ENCODE measurements around the gene GLRX. TPM values are rescaled to one million over a fixed set of nuclear protein-coding genes. Genes with fewer than 3 reads are reported as not detected.
A peak's percentile ranks its signal among the peaks of the same experiment; 100 is the strongest.

The GLRX gene
- total and polyA plus RNA-seq, 9 donors = 5.9 to 21.1 (median 15.5) TPM

GRCh38 chr5:95782181-95782580 is 40.3 kb downstream of the GLRX start:
- Histone ChIP-seq H3K9me3 (replicated peaks; ENCODE audit: control insufficient read depth, low read depth, low read length) (no peaks in the 10 kb centered on the region), H3K36me3 (ENCODE audit: control insufficient read depth, insufficient read depth, low read length) (peaks cover 38% of the 10 kb centered on the region), H3K27ac (ENCODE audit: low read length) (no peak overlapping the region), H3K27me3 (ENCODE audit: control insufficient read depth, insufficient read depth, low read length) (no peaks in the 10 kb centered on the region), H3K4me1 (ENCODE audit: control insufficient read depth, insufficient read depth, low read length) (no peaks in the 10 kb centered on the region), H3K4me3 (ENCODE audit: low read length) (no peak overlapping the region)
- WGBS (ENCODE audit: insufficient coverage) = 100% methylated on average over 3 of the region's 4 CpGs
- no peak for DNase-seq

DNA sequence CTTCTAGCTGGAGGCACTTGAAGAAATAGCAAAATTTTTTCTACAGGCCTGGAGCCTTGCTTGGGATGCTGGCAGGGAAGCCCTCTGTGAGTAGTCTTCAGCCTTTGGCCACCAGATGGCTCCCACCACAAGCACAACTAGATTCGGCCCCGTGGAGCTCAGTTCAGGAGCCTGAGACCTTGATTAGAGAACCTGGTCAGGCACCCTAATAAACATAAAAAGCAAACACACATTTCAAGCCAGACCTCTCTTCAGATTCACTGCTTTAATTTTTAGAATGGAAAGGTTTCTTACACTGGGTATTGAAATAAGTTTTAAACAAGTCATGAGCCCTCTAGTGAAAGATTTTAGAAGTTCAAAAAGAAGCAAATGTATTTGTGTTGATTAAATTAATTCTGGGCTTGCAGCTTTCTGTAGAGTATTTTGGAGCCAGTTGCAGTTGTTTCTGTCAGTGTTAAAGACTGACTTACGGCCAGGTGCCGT is 41.4 kb downstream of the GLRX start:
- 44% methylated on average over 4 of the region's 4 CpGs for WGBS (ENCODE audit: insufficient coverage)
- H3K36me3 ChIP-seq (ENCODE audit: control insufficient read depth, insufficient read depth, low read length) = peaks cover 32% of the 10 kb centered on the region
- DNase-seq = peak; percentile 89
- no peaks in the 10 kb centered on the region for H3K4me1 ChIP-seq (ENCODE audit: control insufficient read depth, insufficient read depth, low read length)
- H3K27me3 ChIP-seq (ENCODE audit: control insufficient read depth, insufficient read depth, low read length) = no peaks in the 10 kb centered on the region
- H3K9me3 ChIP-seq (replicated peaks; ENCODE audit: control insufficient read depth, low read depth, low read length) = no peaks in the 10 kb centered on the region
- H3K27ac ChIP-seq (ENCODE audit: low read length) = no peak overlapping the region
- no peak overlapping the region for H3K4me3 ChIP-seq (ENCODE audit: low read length)

DNA sequence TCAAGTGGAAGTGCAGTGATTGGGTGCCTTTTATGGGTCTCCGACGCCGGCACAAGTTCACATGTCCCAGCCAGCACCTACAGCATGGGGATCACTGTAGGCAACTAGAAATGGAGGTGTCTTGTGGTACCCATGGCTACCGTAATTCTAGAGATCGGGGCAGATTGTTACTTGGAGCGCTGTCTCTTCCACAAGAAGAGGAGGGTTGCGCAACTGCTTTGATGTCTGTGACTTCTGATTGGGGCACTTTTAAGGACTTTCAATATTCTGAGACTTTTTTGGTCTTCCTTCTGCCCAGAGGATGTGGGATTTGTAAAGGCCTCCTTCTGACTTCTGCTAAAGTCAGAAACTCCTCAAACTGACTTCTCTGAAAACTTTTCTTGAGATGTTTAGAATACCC is 41.9 kb downstream of the GLRX start:
- Histone ChIP-seq H3K27ac (ENCODE audit: low read length) (peak overlapping the region; percentile 33), H3K9me3 (replicated peaks; ENCODE audit: control insufficient read depth, low read depth, low read length) (no peaks in the 10 kb centered on the region), H3K27me3 (ENCODE audit: control insufficient read depth, insufficient read depth, low read length) (no peaks in the 10 kb centered on the region), H3K36me3 (ENCODE audit: control insufficient read depth, insufficient read depth, low read length) (peaks cover 30% of the 10 kb centered on the region), H3K4me1 (ENCODE audit: control insufficient read depth, insufficient read depth, low read length) (no peaks in the 10 kb centered on the region), H3K4me3 (ENCODE audit: low read length) (no peak overlapping the region)
- no peak for DNase-seq
- WGBS (ENCODE audit: insufficient coverage) = 84% methylated on average over 5 of the region's 7 CpGs

- no peak for DNase-seq
- no CpG with 5 or more reads among the region's 2 CpGs for WGBS (ENCODE audit: insufficient coverage)
- H3K9me3 ChIP-seq (replicated peaks; ENCODE audit: control insufficient read depth, low read depth, low read length) = no peaks in the 10 kb centered on the region
- H3K4me1 ChIP-seq (ENCODE audit: control insufficient read depth, insufficient read depth, low read length) = no peaks in the 10 kb centered on the region
- peaks cover 23% of the 10 kb centered on the region for H3K36me3 ChIP-seq (ENCODE audit: control insufficient read depth, insufficient read depth, low read length)
- no peaks in the 10 kb centered on the region for H3K27me3 ChIP-seq (ENCODE audit: control insufficient read depth, insufficient read depth, low read length)
- H3K27ac ChIP-seq (ENCODE audit: low read length) = no peak overlapping the region
- H3K4me3 ChIP-seq (ENCODE audit: low read length) = no peak overlapping the region
Observed at GRCh38 chr5:95779611-95780010, 42.9 kb downstream of the GLRX start.

DNA sequence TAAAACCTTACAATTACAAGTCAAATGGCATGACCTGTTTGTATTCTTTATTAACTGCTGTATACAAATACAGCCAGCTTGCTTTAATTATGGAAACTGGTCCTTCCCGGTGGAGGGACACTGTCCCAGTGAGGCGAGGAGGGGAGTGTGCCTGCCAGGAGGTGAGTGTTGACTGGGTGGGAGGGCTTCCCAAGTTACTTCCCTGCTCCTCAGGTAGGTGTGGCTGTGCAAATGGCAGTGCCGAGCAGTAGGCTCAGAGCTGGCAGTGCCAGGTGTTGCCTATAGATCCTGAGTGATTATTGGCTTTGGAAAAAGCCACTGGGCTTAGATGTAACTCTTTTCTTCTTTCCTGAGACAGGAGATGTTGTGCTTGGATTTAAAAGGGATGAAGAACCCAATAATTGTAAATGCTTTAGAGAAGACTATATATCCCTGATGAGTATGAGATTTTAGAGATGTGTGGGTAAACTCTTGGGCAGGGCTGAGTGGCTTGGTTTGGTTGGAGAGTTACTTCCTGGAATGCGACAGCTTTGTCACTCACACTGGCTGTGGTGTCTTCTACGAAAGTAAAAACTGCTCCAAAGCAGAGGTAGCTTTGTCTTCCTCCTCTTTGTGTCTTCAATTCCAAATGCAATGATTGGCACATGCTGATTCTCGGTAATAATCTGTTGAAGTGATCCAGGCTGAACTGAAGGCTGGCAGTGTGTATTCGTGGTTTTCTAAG is 43.7 kb downstream of the GLRX start:
- Histone ChIP-seq H3K4me1 (ENCODE audit: control insufficient read depth, insufficient read depth, low read length) (no peaks in the 10 kb centered on the region), H3K27ac (ENCODE audit: low read length) (no peak overlapping the region)
- WGBS (ENCODE audit: insufficient coverage) = 82% methylated on average over 5 of the region's 7 CpGs

DNA sequence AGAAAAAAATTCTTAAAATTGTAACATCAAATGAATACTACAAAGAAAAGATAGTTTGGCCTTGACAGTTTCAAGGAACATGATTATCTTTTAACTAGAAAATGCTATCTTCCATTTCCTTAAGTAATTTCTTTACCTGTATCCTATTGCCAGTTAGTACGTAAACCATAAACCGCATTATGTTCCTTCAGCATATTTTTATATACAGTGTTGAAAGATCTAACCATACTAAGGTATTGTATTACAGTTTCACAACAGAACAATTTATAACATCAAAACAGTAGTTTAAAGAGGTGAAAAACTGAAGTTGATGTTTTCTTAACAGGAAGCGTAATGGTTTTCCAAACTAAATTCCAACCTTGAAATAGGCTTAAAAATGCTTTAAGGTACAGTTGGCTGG is 45.1 kb downstream of the GLRX start:
- Histone ChIP-seq H3K4me3 (ENCODE audit: low read length) (no peak overlapping the region), H3K27me3 (ENCODE audit: control insufficient read depth, insufficient read depth, low read length) (no peaks in the 10 kb centered on the region), H3K27ac (ENCODE audit: low read length) (no peak overlapping the region), H3K4me1 (ENCODE audit: control insufficient read depth, insufficient read depth, low read length) (peaks cover 3% of the 10 kb centered on the region), H3K9me3 (replicated peaks; ENCODE audit: control insufficient read depth, low read depth, low read length) (no peaks in the 10 kb centered on the region), H3K36me3 (ENCODE audit: control insufficient read depth, insufficient read depth, low read length) (peaks cover 24% of the 10 kb centered on the region)
- WGBS (ENCODE audit: insufficient coverage) = no CpG with 5 or more reads among the region's 3 CpGs
- DNase-seq = no peak

More for the DNA sequence above, 43.7 kb downstream of the GLRX start:
- Histone ChIP-seq H3K9me3 (replicated peaks; ENCODE audit: control insufficient read depth, low read depth, low read length) (no peaks in the 10 kb centered on the region), H3K4me3 (ENCODE audit: low read length) (no peak overlapping the region), H3K36me3 (ENCODE audit: control insufficient read depth, insufficient read depth, low read length) (peaks cover 21% of the 10 kb centered on the region), H3K27me3 (ENCODE audit: control insufficient read depth, insufficient read depth, low read length) (no peaks in the 10 kb centered on the region)
- no peak for DNase-seq

GRCh38 chr5:95773335-95774059 is 49.0 kb downstream of the GLRX start:
- Histone ChIP-seq H3K36me3 (ENCODE audit: control insufficient read depth, insufficient read depth, low read length) (peaks cover 30% of the 10 kb centered on the region), H3K4me3 (ENCODE audit: low read length) (no peak overlapping the region), H3K9me3 (replicated peaks; ENCODE audit: control insufficient read depth, low read depth, low read length) (no peaks in the 10 kb centered on the region), H3K4me1 (ENCODE audit: control insufficient read depth, insufficient read depth, low read length) (peaks cover 3% of the 10 kb centered on the region), H3K27me3 (ENCODE audit: control insufficient read depth, insufficient read depth, low read length) (no peaks in the 10 kb centered on the region), H3K27ac (ENCODE audit: low read length) (no peak overlapping the region)
- 73% methylated on average over 2 of the region's 3 CpGs for WGBS (ENCODE audit: insufficient coverage)
- peak; percentile 30 for DNase-seq

- H3K27ac ChIP-seq (ENCODE audit: low read length) = no peak overlapping the region
- no peaks in the 10 kb centered on the region for H3K9me3 ChIP-seq (replicated peaks; ENCODE audit: control insufficient read depth, low read depth, low read length)
- H3K27me3 ChIP-seq (ENCODE audit: control insufficient read depth, insufficient read depth, low read length) = no peaks in the 10 kb centered on the region
- no peak overlapping the region for H3K4me3 ChIP-seq (ENCODE audit: low read length)
- H3K36me3 ChIP-seq (ENCODE audit: control insufficient read depth, insufficient read depth, low read length) = peaks cover 32% of the 10 kb centered on the region
- peaks cover 3% of the 10 kb centered on the region for H3K4me1 ChIP-seq (ENCODE audit: control insufficient read depth, insufficient read depth, low read length)
- WGBS (ENCODE audit: insufficient coverage) = no CpG with 5 or more reads among the region's 2 CpGs
- DNase-seq = no peak
Observed at GRCh38 chr5:95771892-95772291, 50.6 kb downstream of the GLRX start.

DNA sequence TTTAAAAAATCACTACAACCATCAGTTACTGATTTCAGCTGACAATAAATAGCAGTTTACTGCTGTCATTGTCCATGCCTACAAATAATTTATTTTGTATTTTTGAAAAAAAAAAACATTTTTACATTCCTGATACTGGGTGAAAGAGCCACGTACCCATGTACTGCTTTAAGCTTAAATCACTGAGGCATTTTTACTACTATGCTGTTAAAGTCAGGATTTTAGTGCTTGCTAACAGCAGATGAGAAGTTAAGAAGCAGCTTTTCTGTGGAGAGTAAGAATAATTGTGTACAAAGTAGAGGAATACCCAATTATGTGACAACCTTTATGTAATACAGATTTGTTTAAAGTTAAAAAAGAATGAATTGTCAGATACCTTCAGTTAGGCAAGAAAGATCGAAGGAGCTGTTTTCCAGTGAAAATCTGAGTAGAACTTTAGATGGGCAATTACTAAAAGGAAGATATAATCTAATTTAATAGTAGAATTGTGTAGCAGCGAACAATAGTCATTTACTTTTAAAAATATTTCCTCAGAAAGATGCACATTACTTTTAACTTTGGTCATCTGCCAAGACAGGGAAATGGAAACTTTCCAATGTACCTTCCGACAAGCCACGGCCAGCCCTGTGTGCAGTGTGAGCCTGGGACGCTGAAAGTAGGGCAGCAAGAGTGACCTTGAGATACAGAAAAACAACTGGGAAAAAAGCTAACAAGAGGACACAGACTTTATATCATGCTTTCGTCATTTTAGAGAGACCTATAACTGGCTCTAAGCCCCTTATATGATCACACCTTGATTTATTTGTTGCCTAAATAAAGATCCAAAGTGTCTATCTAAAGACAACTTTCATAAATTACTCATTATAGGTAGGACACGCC is 51.5 kb downstream of the GLRX start:
- Histone ChIP-seq H3K36me3 (ENCODE audit: control insufficient read depth, insufficient read depth, low read length) (peaks cover 37% of the 10 kb centered on the region), H3K27me3 (ENCODE audit: control insufficient read depth, insufficient read depth, low read length) (no peaks in the 10 kb centered on the region), H3K4me1 (ENCODE audit: control insufficient read depth, insufficient read depth, low read length) (peaks cover 3% of the 10 kb centered on the region), H3K4me3 (ENCODE audit: low read length) (no peak overlapping the region), H3K9me3 (replicated peaks; ENCODE audit: control insufficient read depth, low read depth, low read length) (no peaks in the 10 kb centered on the region), H3K27ac (ENCODE audit: low read length) (no peak overlapping the region)
- DNase-seq = no peak
- WGBS (ENCODE audit: insufficient coverage) = 30% methylated on average over 3 of the region's 8 CpGs

GRCh38 chr5:95768731-95769130 is 53.8 kb downstream of the GLRX start:
- no peak overlapping the region for H3K4me3 ChIP-seq (ENCODE audit: low read length)
- peaks cover 3% of the 10 kb centered on the region for H3K4me1 ChIP-seq (ENCODE audit: control insufficient read depth, insufficient read depth, low read length)
- WGBS (ENCODE audit: insufficient coverage) = 95% methylated on average over 9 of the region's 9 CpGs
- H3K9me3 ChIP-seq (replicated peaks; ENCODE audit: control insufficient read depth, low read depth, low read length) = no peaks in the 10 kb centered on the region
- H3K27me3 ChIP-seq (ENCODE audit: control insufficient read depth, insufficient read depth, low read length) = no peaks in the 10 kb centered on the region
- peaks cover 46% of the 10 kb centered on the region for H3K36me3 ChIP-seq (ENCODE audit: control insufficient read depth, insufficient read depth, low read length)
- H3K27ac ChIP-seq (ENCODE audit: low read length) = no peak overlapping the region
- no peak for DNase-seq
